ENCODE measurements around the gene IGSF3.

IGSF3 gene

GRCh38 chr1:116667575-116668105 lies at the start of gene IGSF3:
IGSF3 (minus strand) TSS chr1:116667733; CDS start chr1:116666326, 1,407 bp downstream.
- H3K4me3 Mint-ChIP-seq, result peak within 1 kb of the TSS; percentile 88 to 92 (median 91)
- no peaks in the 10 kb centered on the region for H3K9me3 Mint-ChIP-seq
- TF ChIP-seq CTCF (IDR thresholded peaks at IDR 0.05; ENCODE audit: unreplicated experiment in 3 of 3), result no peak
- H3K27me3 Mint-ChIP-seq (ENCODE audit: low read depth), result peaks cover 42% of the 10 kb centered on the region
- H3K36me3 Mint-ChIP-seq (ENCODE audit: low read depth), result peaks cover 6% of the 10 kb centered on the region
- H3K4me1 Mint-ChIP-seq, result peaks cover 34% of the 10 kb centered on the region
- H3K27ac Mint-ChIP-seq, result peak within 1 kb of the TSS; percentile 42 to 61 (median 53)

- H3K27me3 Mint-ChIP-seq (ENCODE audit: low read depth), result no peaks in the 10 kb centered on the region
- H3K4me1 Mint-ChIP-seq, result peaks cover 5% of the 10 kb centered on the region
- no peak overlapping the region for H3K27ac Mint-ChIP-seq
- peaks cover 4% of the 10 kb centered on the region for H3K36me3 Mint-ChIP-seq (ENCODE audit: low read depth)
- TF ChIP-seq CTCF (IDR thresholded peaks at IDR 0.05; ENCODE audit: unreplicated experiment in 3 of 3), result no peak
- peaks cover 22% of the 10 kb centered on the region for H3K9me3 Mint-ChIP-seq
- no peak overlapping the region for H3K4me3 Mint-ChIP-seq
Measured at GRCh38 chr1:116717318-116717717, 49.8 kb upstream of the IGSF3 start.

- Mint-ChIP-seq H3K4me1 (peaks cover 13% of the 10 kb centered on the region), H3K27me3 (ENCODE audit: low read depth) (no peaks in the 10 kb centered on the region), H3K36me3 (ENCODE audit: low read depth) (peaks cover 4% of the 10 kb centered on the region), H3K27ac (no peak overlapping the region), H3K4me3 (no peak overlapping the region), H3K9me3 (peaks cover 20% of the 10 kb centered on the region)
- no peak for TF ChIP-seq CTCF (IDR thresholded peaks at IDR 0.05; ENCODE audit: unreplicated experiment in 3 of 3)
Measured at GRCh38 chr1:116716391-116716790, 48.9 kb upstream of the IGSF3 start.

GRCh38 chr1:116713474-116713873 lies 45.9 kb upstream of the IGSF3 start:
- Mint-ChIP-seq H3K4me3 (no peak overlapping the region), H3K36me3 (ENCODE audit: low read depth) (no peaks in the 10 kb centered on the region), H3K27me3 (ENCODE audit: low read depth) (no peaks in the 10 kb centered on the region), H3K27ac (no peak overlapping the region), H3K4me1 (peaks cover 27% of the 10 kb centered on the region), H3K9me3 (peaks cover 12% of the 10 kb centered on the region)
- TF ChIP-seq CTCF (IDR thresholded peaks at IDR 0.05; ENCODE audit: unreplicated experiment in 3 of 3), result no peak

- no peak for TF ChIP-seq CTCF (IDR thresholded peaks at IDR 0.05; ENCODE audit: unreplicated experiment in 3 of 3)
- Mint-ChIP-seq H3K27me3 (ENCODE audit: low read depth) (no peaks in the 10 kb centered on the region), H3K4me1 (peaks cover 37% of the 10 kb centered on the region), H3K36me3 (ENCODE audit: low read depth) (no peaks in the 10 kb centered on the region), H3K9me3 (peaks cover 8% of the 10 kb centered on the region), H3K4me3 (no peak overlapping the region), H3K27ac (no peak overlapping the region)
Measured at GRCh38 chr1:116712510-116712909, 45.0 kb upstream of the IGSF3 start.

GRCh38 chr1:116711263-116711840 lies 43.8 kb upstream of the IGSF3 start:
- peaks cover 2% of the 10 kb centered on the region for H3K9me3 Mint-ChIP-seq
- no peak overlapping the region for H3K4me3 Mint-ChIP-seq
- peaks cover 37% of the 10 kb centered on the region for H3K4me1 Mint-ChIP-seq

More at GRCh38 chr1:116711263-116711840, 43.8 kb upstream of the IGSF3 start:
- TF ChIP-seq CTCF (IDR thresholded peaks at IDR 0.05; ENCODE audit: unreplicated experiment in 3 of 3), result no peak
- peak overlapping the region in 1 of 3 experiments; percentile 13 for H3K27ac Mint-ChIP-seq
- no peaks in the 10 kb centered on the region for H3K36me3 Mint-ChIP-seq (ENCODE audit: low read depth)
- H3K27me3 Mint-ChIP-seq (ENCODE audit: low read depth), result no peaks in the 10 kb centered on the region

Data from nephron (organoid).